Glomerular endothelial cell (primary cell): Measurements from ENCODE around the gene KCNA5. TPM values are rescaled to one million over a fixed set of nuclear protein-coding genes. Genes with fewer than 3 reads are reported as not detected.

Experiments
- DNase-seq: peaks from one replicate; pipeline ENCODE4 v3.0.0-alpha.2; 2011; ENCODE audit warnings: low read depth, low spot score; ENCODE audit errors: extremely low read depth
- total RNA-seq: library from RNA; depleted of rRNA; stranded (reverse); fragments of >200 nt; gene quantifications from 2 replicates; pipeline ENCODE4 v1.2.3, GENCODE V29; 2015

KCNA5 gene
- total RNA-seq, 1 donor from 2014 or later = not detected

- DNase-seq = no peak
Measured at GRCh38 chr12:5026342-5026938, 17.2 kb upstream of the KCNA5 start.

GRCh38 chr12:5027046-5027821 is 16.4 kb upstream of the KCNA5 start:
- no peak for DNase-seq

GRCh38 chr12:5030066-5030465 is 13.6 kb upstream of the KCNA5 start:
- no peak for DNase-seq

DNA sequence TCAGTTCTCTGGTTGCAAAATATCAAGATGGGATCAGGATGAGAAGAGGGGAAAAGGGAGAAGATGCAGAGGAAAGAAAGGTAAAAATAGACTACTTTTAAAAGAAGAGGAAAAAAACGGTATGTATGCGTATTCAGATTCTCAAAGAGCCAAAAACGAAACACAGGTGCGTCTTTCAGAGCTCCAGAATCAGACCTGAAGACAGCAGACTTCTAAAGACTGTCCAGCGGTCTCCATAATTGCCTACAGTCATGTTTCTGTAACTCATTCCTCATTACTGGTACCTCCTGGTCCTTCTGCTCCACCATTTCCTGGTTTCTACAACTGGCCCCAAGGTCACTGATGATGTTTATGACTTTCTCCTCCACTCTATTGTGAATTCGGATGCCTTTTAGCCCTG is 12.4 kb upstream of the KCNA5 start:
- no peak for DNase-seq

- no peak for DNase-seq
Measured at GRCh38 chr12:5031958-5032357, 11.7 kb upstream of the KCNA5 start.

- DNase-seq = no peak
Measured at GRCh38 chr12:5032821-5033220, 10.9 kb upstream of the KCNA5 start.

- DNase-seq = no peak
Measured at GRCh38 chr12:5033883-5034282, 9.8 kb upstream of the KCNA5 start.

DNA sequence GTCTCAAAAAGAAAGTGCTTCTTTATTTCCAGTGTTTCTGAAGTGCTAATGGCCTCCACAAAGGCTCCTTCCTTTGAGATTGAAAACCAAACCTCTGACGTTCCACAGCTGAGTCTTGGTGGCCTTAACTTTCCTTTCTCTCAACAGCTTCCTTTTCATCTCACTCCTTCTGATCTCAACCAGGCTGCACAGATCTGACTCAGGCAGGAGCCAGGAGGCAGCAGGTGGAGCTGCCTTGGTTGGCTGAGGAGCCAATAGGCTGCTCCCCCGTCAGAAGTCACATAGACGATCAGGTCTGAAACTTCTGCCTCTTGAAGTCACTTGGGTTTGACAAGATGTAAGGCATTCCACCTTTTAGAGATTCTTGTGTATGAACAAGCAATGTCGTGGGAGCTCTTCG is 9.1 kb upstream of the KCNA5 start:
- DNase-seq = no peak

DNA sequence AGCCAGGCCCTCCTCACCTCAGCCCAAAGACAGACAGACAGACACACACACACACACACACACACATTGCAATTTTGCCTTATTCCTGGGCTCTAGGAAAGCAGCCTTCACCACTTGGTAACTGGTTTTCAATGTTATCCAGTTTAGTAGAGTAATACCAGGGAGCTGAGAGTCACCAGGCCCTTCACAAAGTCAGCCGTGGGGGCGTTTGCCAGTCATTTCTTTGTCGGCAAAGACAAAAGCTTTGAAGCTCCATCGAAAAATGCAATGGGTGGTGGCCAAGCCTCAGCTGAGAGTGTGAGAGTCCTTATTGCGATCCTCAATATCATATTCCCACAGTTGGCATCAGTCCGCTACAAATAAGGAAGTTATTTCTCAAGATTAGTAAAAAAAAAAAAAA is 8.1 kb upstream of the KCNA5 start:
- no peak for DNase-seq

DNA sequence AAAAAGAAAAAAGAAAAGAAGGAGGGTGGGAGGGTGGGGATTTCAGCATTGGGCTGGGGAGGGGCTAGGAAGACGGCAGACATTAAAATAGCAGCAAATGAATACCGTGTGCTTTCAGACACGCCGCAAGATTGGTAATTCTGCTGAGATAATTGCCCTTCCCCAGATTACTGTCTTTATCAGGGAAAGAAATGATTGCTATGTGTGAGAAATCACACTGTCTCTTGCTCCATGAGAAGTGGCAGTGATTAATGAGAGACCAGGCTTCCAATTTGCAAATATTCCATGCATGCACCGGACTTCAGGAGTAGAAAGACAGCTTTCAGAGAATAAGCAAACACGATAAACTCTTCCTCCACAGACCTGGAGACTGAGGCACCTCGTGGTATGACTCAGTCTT is 7.6 kb upstream of the KCNA5 start:
- DNase-seq = no peak

DNA sequence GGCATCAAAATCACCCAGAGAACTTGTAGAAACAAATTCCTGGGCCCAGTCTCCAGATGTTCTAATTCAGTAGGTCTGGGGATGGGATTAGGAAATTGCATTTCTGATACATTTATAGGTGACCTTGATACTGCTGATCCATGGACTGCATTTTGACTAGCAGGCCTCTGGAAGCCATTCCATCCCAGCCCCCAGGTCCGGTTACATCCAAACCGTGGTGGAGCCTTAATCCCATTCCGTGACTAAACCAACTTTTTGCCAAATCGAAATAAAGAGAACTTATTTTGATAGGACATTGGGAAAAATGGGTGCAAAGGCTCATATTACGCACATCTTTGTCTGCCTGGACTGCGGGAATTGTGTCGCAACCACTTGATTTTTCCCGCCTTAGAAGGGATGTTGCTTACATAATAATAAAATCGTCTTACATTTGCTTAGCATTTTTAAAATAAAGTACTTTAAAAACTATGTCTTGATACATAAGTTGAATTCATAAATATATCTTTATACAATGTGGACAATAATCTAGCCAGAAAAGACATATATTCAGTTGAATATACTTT is 5.8 kb upstream of the KCNA5 start:
- DNase-seq = no peak

DNA sequence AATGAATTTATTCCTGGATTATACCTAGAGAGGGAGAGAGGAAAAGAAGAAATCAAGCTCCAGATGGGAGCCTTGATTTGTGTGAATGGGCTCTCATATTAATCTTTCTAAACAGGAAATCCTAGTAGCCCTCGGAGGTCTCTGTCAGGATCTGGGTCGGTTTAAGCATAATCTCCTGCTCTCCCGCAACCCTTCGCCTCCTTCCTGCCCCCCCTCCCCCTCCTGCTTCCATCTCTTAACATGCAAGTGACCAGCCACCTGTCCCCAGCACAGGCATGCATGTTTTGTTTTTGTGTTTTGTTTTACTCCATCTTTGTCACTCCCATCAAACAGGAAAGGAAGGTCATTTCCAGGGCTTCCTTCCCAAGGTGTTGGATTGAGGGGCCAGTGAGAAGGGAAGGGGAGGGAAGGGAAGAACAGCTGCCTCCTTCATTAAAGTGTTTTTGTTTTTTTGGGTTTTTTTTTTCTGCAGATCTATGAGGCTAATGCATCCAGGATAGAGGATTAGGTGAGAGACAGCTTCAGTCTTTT is 4.8 kb upstream of the KCNA5 start:
- no peak for DNase-seq

- no peak for DNase-seq
Measured at GRCh38 chr12:5039815-5040214, 3.9 kb upstream of the KCNA5 start.

DNA sequence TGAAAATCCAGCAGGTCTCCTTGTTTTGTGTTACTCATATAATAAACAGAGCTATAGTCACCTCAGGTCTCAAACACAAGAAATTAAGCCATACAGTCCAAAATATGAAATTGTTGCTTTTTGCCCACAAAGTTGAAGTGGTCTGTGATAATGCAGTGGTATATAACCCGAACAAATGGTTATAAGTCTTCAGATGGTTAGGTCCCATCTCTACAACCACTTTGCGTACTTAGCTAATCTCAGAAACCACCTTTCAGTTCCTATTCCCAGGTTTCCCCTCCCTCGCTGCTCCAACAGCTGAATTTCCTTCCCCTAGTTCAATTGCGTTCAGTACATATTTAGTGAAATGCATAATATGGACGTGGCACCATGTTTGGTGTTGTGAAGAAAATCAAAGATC is 3.3 kb upstream of the KCNA5 start:
- no peak for DNase-seq

DNA sequence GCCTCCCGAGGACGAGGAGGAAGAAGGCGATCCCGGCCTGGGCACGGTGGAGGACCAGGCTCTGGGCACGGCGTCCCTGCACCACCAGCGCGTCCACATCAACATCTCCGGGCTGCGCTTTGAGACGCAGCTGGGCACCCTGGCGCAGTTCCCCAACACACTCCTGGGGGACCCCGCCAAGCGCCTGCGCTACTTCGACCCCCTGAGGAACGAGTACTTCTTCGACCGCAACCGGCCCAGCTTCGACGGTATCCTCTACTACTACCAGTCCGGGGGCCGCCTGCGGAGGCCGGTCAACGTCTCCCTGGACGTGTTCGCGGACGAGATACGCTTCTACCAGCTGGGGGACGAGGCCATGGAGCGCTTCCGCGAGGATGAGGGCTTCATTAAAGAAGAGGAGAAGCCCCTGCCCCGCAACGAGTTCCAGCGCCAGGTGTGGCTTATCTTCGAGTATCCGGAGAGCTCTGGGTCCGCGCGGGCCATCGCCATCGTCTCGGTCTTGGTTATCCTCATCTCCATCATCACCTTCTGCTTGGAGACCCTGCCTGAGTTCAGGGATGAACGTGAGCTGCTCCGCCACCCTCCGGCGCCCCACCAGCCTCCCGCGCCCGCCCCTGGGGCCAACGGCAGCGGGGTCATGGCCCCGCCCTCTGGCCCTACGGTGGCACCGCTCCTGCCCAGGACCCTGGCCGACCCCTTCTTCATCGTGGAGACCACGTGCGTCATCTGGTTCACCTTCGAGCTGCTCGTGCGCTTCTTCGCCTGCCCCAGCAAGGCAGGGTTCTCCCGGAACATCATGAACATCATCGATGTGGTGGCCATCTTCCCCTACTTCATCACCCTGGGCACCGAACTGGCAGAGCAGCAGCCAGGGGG is 979 bp downstream of the KCNA5 start:
- DNase-seq = no peak

- DNase-seq = no peak
Measured at GRCh38 chr12:5047094-5047493, 3.4 kb downstream of the KCNA5 start.

DNA sequence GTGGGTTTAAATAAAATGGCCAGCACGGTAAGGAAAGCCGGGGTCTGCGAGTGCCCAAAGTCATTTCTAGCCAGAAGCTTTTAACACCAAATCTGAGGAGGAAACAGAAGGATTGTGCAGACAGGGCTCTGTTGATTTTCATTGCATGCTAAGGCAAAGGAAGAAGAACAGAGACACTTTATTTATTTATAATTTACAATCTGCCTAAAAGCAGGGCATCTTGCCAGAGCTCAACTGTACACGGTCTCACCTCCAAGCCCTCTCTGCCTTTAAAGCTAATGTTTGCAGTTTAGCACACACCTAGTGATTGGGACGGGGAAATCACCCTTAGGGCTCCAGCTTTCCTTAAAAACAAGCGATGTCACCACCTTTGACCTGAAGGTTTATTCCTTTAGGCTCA is 4.0 kb downstream of the KCNA5 start:
- DNase-seq = no peak

DNA sequence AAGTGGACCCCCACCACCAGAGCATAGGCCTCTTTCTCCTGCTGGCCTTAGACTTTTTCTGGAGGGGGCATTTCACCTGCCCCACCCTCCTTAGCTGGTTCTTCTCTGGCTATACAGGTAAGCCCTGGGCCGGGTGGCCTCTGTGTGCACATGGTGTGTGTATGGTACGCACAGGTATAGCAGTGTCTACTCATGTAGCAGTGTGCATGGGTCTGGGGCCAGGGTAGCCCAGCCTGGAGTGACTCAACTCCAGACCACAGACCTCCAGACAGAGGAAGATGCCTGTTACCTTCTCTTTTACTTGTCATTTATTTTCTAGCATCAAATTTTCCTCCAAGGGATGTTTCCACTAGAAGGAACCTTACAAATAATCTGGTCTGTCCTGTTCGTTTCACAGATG is 6.9 kb downstream of the KCNA5 start:
- DNase-seq = no peak

DNA sequence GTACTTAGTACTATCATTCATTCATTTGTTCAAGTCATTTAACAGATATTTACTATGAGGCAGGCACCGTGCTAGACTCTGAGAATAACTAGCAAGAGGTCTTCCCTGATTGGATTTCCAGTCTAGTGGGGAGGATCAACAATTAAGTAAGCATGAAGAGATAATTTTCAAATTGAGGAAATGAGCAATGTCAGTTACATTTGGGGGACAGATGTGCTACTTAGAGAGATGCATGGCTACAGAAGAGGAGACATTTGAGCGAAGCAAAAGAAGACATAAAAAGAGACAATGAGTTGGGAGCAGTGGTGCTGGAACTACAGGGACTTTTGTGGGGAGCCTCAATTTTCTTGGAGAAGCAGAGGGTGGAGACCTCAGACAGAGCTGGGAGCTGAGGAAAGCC is 7.7 kb downstream of the KCNA5 start:
- no peak for DNase-seq

DNA sequence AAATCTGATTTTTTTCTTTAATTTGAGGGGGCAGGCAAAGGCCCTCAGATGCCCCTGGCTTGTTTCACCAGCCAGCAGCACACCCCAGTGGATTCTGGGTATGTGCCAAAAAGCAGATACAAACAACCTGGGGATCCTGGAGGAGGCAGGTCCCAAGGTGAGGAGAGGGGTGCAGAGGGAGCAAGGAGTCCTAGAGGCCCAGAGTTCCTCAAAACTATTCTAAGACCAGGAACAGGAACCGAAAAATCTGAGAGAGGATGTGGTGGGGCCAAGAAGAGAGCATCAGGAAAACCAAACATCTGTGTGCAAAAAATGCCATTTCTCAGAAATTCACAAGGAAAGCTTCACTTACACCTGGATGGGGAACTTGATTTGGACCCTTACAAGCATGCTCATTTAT is 8.2 kb downstream of the KCNA5 start:
- DNase-seq = no peak

DNA sequence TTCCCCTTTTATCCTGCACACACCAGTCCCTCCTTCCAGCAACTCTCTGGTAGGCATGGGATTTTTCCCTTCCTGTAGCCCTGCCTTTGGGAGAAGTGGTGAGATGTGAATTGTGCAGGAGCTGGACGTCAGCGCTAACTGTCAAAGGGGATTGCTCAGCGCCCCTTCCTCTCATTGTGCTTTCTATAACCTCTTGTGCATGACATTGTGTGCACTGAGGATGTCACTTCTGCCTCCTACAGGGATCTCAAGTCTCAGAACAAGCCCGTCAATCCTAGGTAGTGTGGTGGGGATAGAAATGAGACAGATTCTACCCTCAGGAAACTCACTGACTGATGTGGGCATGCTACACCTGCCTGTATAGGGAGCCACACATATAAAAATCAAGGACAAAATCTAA is 8.7 kb downstream of the KCNA5 start:
- DNase-seq = no peak
